GM18909 (cell line): ENCODE results near the gene KLHL26.
"Not testable (repeated sequence)": the region's sequence is repeated elsewhere in the genome, so short reads cannot be mapped to it uniquely, and the experiment has no call there.

Experiments
- ATAC-seq: cut with Tn5 transposase; IDR thresholded peaks from one replicate; pipeline ENCODE4 v1.9.1; 2021; ENCODE audit warnings: mild to moderate bottlenecking; ENCODE audit not compliant: unreplicated experiment, poor library complexity

Gene KLHL26

GRCh38 chr19:18600692-18601397 is 36.0 kb upstream of the KLHL26 start:
- ATAC-seq: not testable (repeated sequence)

GRCh38 chr19:18601875-18602274 is 35.0 kb upstream of the KLHL26 start:
- ATAC-seq: no peak

DNA sequence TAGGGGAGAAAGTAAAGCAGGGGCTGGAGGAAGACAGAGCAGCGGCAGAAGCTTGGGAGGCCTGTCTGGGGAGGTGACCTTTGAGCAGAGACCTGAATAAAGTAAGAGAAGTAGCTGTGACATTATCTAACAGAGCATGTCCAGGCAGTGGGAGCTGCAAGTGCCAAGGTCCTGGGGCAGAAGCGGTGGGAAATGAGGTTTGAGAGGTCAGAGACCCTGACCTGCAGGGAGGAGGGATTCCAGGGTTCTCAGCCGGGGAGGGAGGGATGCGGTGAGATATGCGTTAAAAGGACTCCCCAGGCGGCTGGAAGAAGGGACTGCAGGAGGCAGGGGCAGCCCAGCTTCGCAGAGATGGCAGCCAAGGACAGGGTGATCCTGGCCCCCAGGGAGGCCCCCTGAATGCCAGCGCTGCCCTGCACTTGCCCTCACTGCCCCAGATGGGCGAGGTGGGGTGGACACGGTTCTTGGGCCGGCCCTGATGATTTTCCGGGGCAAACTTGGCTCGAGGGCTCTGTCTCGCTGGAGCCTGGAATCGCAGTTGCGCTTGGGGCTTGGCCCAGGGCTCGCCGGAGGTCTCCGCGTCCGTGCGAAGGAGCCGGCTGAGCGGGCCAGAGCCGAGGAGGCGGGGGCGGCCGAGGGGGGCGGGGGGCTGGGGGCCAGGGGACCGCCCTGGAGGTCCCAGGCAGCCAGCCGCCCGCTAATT is 33.4 kb upstream of the KLHL26 start:
- no peak for ATAC-seq

GRCh38 chr19:18603958-18604819 is 32.6 kb upstream of the KLHL26 start:
- ATAC-seq: no peak

DNA sequence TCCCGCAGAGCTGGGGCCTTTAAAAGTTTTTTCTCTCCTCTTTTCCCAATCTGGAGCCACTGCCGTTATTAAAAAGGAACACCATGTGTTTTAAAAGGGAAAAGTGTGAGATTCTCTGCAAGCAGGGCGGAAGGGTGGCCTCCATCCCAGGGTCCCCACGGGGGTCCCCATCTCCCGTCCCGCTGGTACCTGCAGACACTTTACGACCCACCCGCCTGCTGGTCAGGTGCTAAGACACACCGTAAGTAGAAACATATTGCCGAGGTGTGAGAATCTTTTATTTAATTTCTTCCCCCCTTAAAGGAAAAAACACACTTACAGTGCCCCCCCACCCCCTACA is 32.0 kb upstream of the KLHL26 start:
- no peak for ATAC-seq

DNA sequence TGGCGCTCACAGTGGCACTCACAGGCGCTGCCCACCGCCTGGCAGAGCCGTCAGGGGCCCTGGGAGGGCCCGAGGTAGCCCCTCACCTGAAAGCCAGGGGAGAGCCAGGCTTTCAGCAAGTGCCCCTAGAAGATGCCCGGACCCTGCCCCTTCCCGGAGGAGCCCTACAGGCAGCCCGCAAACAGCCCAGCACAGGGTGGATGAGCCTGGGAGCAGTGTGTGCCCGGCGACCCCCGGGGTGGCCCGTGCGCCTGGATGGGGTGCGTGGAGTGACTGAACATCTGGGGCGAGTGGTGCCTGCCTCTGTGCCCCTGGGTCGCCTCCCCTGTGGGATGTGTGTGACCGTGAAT is 31.7 kb upstream of the KLHL26 start:
- ATAC-seq: no peak

DNA sequence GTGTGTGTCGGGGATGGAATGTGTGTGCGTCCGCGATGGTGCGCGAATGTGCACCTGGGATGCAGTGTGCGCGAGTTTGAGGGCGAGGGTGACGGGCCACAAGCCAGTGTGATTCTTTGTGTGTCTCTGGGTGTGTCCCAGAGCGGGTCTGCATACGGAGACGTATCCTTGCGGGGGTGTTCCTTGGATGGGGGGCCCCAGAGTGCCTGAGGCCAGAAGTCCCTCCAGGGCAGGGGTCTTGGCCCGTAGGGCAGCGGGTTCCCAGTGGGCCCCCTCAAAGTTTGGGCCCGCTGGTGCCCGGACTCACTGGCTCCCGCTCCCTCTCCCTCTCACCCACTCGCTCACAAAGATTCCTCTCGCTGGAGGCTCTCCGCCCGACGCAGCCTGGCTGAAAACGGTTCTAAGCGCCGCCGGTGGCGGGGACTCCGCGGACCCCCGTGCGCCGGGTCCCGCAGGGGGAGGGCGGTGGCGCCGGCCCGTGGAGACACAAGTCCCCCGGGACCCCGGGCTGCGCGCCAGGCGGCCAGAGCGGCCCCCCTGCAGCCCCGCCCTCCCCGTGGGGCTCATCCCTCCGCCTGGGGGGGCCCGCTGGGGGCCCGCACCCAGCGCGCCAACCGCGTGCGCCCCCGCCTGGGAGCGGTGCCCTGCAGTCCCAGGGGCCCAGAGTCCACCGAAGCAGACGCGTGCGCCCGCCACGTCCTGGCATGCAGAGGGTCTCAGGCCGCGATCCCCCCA is 31.1 kb upstream of the KLHL26 start:
- ATAC-seq: no peak

GRCh38 chr19:18606281-18607225 is 30.3 kb upstream of the KLHL26 start, which contains the start of gene CRLF1:
CRLF1 (minus strand) TSS chr19:18606799; CDS start chr19:18606656, 143 bp downstream.
- no peak for ATAC-seq

DNA sequence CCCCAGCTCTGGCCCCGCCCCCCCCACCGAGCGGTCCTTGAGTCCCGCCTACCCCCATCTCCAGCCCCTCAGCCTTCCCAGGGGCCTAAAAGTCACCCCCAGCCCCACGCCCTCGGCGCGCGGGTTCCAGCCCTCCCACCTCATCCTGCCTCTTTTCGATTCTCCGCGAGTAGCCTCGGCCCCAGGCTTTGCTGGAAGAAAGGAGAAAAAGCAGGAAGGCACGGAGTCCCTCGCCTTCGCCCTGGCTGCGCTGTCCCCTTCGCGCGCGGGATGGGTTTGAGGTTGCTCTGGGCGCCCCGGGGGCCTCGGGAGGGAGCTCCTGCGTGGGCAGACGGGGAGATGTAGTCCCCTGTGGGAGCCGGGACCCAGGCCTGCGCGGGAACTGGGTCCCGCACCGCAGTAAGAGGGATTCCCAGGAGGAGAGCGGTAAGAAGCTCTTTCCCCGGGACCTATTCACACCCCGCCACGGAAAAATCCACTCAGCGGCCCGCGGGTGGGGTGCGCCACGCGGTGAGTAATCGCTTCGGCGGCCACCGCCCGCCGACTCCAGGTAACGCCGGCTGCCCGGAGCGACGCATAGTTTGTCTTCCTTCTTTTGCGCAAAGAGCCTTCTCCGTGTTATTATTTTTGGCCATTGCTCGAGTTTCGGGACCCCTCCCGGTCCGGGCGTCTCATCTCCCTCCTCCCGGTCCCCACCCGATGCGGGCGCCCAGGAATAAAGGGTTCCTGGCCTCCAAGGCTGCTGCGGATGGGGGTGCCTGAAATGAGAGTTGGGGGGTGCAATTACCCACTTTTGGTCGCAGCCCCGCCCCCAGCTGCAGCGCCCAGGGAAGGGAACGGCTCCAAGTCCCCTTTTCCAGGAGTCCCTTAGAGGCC is 29.4 kb upstream of the KLHL26 start:
- no peak for ATAC-seq

- no peak for ATAC-seq
These were observed 28.6 kb upstream of the KLHL26 start for GRCh38 chr19:18608102-18608804.

- ATAC-seq: no peak
These were observed 27.8 kb upstream of the KLHL26 start for GRCh38 chr19:18608805-18609716.

DNA sequence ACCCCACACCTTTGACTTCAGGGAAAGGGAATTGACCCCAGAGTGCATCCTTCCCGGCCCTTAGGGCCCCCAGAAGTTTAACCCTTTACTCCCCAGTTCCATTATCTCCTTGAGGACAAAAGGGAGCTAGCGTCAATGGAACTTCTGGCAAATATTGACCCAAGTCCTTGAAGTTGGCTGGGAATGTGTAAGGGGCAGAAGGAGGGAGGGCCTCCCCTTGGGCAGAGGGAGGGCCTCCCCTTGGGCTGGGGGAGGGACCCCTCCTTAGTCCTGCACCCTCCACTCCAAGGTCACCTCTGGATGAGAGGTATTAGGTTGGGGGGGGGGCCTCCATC is 27.1 kb upstream of the KLHL26 start:
- ATAC-seq: no peak

GRCh38 chr19:18610245-18610555 is 26.6 kb upstream of the KLHL26 start:
- ATAC-seq: no peak

GRCh38 chr19:18610556-18611326 is 26.1 kb upstream of the KLHL26 start:
- no peak for ATAC-seq

GRCh38 chr19:18611327-18612050 is 25.3 kb upstream of the KLHL26 start:
- ATAC-seq: no peak
